Hepatocyte (in vitro differentiated cells): Measurements from ENCODE around the gene UBXN4. TPM values are rescaled to one million over a fixed set of nuclear protein-coding genes. Genes with fewer than 3 reads are reported as not detected.

Source experiments
- DNase-seq: peaks from one replicate; pipeline ENCODE4 v3.0.0-alpha.2; 2016; ENCODE audit warnings: low spot score
- H2AFZ ChIP-seq: fragments of 200-600 bp; sonication (generic); 2 replicates; pipeline ENCODE4 v1.6.0; 2016; ENCODE audit warnings: antibody characterized with exemption, mild to moderate bottlenecking
- H3K27ac ChIP-seq: fragments of 200-600 bp; sonication (generic); 2 replicates; pipeline ENCODE4 v1.5.1; 2016; ENCODE audit warnings: mild to moderate bottlenecking
- H3K27me3 ChIP-seq: fragments of 200-600 bp; sonication (generic); 2 replicates; pipeline ENCODE4 v1.6.1; 2016
- H3K36me3 ChIP-seq: fragments of 200-600 bp; sonication (generic); replicated peaks from 2 replicates; pipeline ENCODE4 v1.5.1; 2016; ENCODE audit warnings: low read depth; ENCODE audit not compliant: insufficient read depth
- H3K4me1 ChIP-seq: fragments of 200-600 bp; sonication (generic); 2 replicates; pipeline ENCODE4 v1.5.1; 2016; ENCODE audit warnings: mild to moderate bottlenecking, moderate library complexity; ENCODE audit not compliant: insufficient read depth
- H3K4me2 ChIP-seq: fragments of 200-600 bp; sonication (generic); 2 replicates; pipeline ENCODE4 v1.6.0; 2016
- H3K4me3 ChIP-seq: fragments of 200-600 bp; sonication (generic); 2 replicates; pipeline ENCODE4 v1.5.1; 2016; ENCODE audit warnings: mild to moderate bottlenecking
- H3K79me2 ChIP-seq: fragments of 200-600 bp; sonication (generic); 2 replicates; pipeline ENCODE4 v1.6.0; 2017; ENCODE audit warnings: mild to moderate bottlenecking
- H3K9me2 ChIP-seq: fragments of 200-600 bp; sonication (generic); replicated peaks from 2 replicates; pipeline ENCODE4 v1.6.0; 2017; ENCODE audit warnings: mild to moderate bottlenecking; ENCODE audit not compliant: insufficient read depth
- H3K9me3 ChIP-seq: fragments of 200-600 bp; sonication (generic); 2 replicates; pipeline ENCODE4 v1.5.1; 2016; ENCODE audit warnings: low read depth, mild to moderate bottlenecking
- H4K20me1 ChIP-seq: fragments of 200-600 bp; sonication (generic); 2 replicates; pipeline ENCODE4 v1.6.0; 2016; ENCODE audit warnings: mild to moderate bottlenecking; ENCODE audit not compliant: insufficient read depth, poor library complexity, severe bottlenecking
- CTCF ChIP-seq: fragments of 200-600 bp; sonication (generic); IDR thresholded peaks from 2 replicates; pipeline ENCODE4 v1.5.1; 2016; ENCODE audit warnings: antibody characterized with exemption, mild to moderate bottlenecking; ENCODE audit not compliant: poor library complexity
- EZH2 ChIP-seq: fragments of 200-600 bp; sonication (generic); IDR thresholded peaks from 2 replicates; pipeline ENCODE4 v1.6.1; 2016; ENCODE audit warnings: antibody characterized with exemption, mild to moderate bottlenecking, borderline replicate concordance
- EZH2phosphoT487 ChIP-seq: fragments of 200-600 bp; sonication (generic); IDR thresholded peaks from one replicate; pipeline ENCODE4 v1.6.1; 2018; ENCODE audit warnings: antibody characterized with exemption, mild to moderate bottlenecking, low read depth, moderate library complexity; ENCODE audit not compliant: unreplicated experiment, severe bottlenecking
- WGBS: methylation state at CpG from one replicate; pipeline ENCODE4 v1.1.6; 2016; ENCODE audit warnings: low lambda C conversion rate; ENCODE audit errors: missing lambda C conversion rate; 5-methylcytosine and 5-hydroxymethylcytosine counted together
- polyA plus RNA-seq: library from polyadenylated mRNA; unstranded; fragments of >200 nt; fragmentation: Nextera tagmentation; extraction: Ambion mirVana; gene quantifications from 2 replicates; pipeline ENCODE4 v1.2.1, GENCODE V29; 2016
- total RNA-seq: library from RNA; depleted of rRNA; stranded (reverse); fragments of >200 nt; gene quantifications from 2 replicates; pipeline ENCODE4 v1.2.3, GENCODE V29; 2014

UBXN4 gene
- total and polyA plus RNA-seq, 2 experiments from 2014 or later = 111 to 244 TPM

GRCh38 chr2:135799738-135800137 is 58.1 kb downstream of the UBXN4 start:
- Histone ChIP-seq H3K9me3 (no peaks in the 10 kb centered on the region), H3K27ac (no peak overlapping the region), H3K9me2 (no peaks in the 10 kb centered on the region), H3K79me2 (no peaks in the 10 kb centered on the region), H3K4me2 (no peak overlapping the region), H3K4me3 (no peak overlapping the region), H4K20me1 (no peaks in the 10 kb centered on the region), H3K36me3 (no peaks in the 10 kb centered on the region), H3K27me3 (no peaks in the 10 kb centered on the region), H3K4me1 (peaks cover 6% of the 10 kb centered on the region), H2AFZ (no peak overlapping the region)
- no peak for DNase-seq
- WGBS = 56% methylated on average over 2 of the region's 2 CpGs
- TF ChIP-seq EZH2phosphoT487 (no peak), EZH2 (no peak), CTCF (no peak)

- Histone ChIP-seq H3K9me3 (no peaks in the 10 kb centered on the region), H3K27ac (no peak overlapping the region), H3K79me2 (no peaks in the 10 kb centered on the region), H2AFZ (no peak overlapping the region), H3K4me1 (peaks cover 6% of the 10 kb centered on the region), H3K27me3 (no peaks in the 10 kb centered on the region), H4K20me1 (no peaks in the 10 kb centered on the region), H3K4me3 (no peak overlapping the region), H3K9me2 (no peaks in the 10 kb centered on the region), H3K36me3 (no peaks in the 10 kb centered on the region), H3K4me2 (no peak overlapping the region)
- 89% methylated on average over 9 of the region's 9 CpGs for WGBS
- no peak for DNase-seq
- TF ChIP-seq EZH2 (no peak), CTCF (no peak), EZH2phosphoT487 (no peak)
Observed at GRCh38 chr2:135800513-135801460, 59.1 kb downstream of the UBXN4 start.

- WGBS = 65% methylated on average over 3 of the region's 3 CpGs
- H3K9me2 ChIP-seq = no peaks in the 10 kb centered on the region
Observed at GRCh38 chr2:135802350-135802749, 60.7 kb downstream of the UBXN4 start.

More at GRCh38 chr2:135802350-135802749, 60.7 kb downstream of the UBXN4 start:
- H4K20me1 ChIP-seq = no peaks in the 10 kb centered on the region
- H3K27me3 ChIP-seq = no peaks in the 10 kb centered on the region
- H3K4me3 ChIP-seq = no peak overlapping the region
- TF ChIP-seq CTCF (no peak), EZH2 (no peak), EZH2phosphoT487 (no peak)
- H3K4me1 ChIP-seq = peaks cover 6% of the 10 kb centered on the region
- no peaks in the 10 kb centered on the region for H3K9me3 ChIP-seq
- no peaks in the 10 kb centered on the region for H3K36me3 ChIP-seq
- no peak overlapping the region for H3K27ac ChIP-seq
- H3K79me2 ChIP-seq = no peaks in the 10 kb centered on the region
- H2AFZ ChIP-seq = no peak overlapping the region
- H3K4me2 ChIP-seq = no peak overlapping the region
- no peak for DNase-seq
